Stimulated activated CD4-positive, alpha-beta T cell treated with anti-CD3 and anti-CD28 coated beads, TNF-alpha, amount 100 ng/mL, for 4 hours (primary cell): ENCODE measurements around the gene SPATA24.
"Not testable (repeated sequence)": the region's sequence is repeated elsewhere in the genome, so short reads cannot be mapped to it uniquely, and the experiment has no call there.

Experiments used
- DNase-seq, 3 experiments: peaks; one replicate each; pipeline ENCODE4 v3.0.0-alpha.2; 2020; ENCODE audit warnings: low read depth in 3 of 3

Gene SPATA24

DNA sequence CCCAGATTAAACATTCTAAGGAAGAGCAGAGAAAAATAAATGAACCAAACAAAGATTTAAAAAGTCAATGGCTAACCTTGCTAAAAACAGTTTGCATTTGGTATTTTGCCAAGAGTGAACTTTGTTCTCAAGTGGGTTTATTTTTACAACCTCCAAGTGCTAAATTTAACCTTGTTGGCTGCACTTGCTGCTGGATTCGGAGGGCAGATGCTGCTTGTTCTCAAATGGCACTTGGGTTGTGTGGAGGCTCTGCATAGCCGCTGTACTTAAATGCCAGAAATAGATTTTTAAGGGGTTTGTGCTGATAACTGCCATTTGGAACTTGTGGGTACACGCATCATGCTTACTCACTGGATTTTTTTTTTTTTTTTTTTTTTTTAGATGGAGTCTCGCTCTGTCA lies 13.3 kb upstream of the SPATA24 start:
- DNase-seq, result no peak

DNA sequence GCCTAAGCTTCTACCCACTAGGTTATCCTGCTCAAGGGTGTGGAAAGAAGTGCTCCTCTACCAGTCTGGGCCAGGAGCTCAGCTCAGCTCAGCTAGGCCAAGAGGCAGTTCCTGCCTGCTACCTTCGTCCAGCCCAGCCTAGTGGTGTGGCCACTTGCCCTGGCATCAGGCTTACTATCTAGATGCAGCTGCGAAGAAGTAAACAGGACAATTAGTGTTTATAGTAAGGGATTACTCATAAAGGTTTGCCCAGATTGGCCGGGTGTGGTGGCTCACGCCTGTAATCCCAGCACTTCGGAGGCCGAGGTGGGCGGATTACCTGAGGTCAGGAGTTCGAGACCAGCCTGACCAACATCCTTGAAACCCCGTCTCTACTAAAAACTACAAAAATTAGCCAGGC lies 12.8 kb upstream of the SPATA24 start:
- DNase-seq, result no peak

DNA sequence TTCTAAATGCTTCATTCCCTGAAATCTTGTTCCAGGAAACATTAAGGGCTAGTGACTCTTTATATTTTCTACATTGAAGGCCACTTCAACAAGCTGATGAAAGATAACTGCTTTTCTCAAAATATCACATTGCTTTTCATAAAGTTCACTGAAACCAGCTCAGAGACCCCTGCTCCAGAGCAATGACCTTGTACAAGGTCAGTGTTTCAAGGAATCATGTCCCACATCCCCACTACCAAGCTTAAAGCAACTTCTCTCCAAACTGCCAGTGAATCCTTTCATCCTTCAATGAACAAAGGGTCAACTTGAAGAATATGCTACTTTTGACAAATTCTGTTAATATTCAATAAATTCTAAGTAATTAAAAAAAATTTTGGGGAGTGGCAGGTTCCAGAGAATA lies 12.0 kb upstream of the SPATA24 start:
- DNase-seq, result no peak

DNA sequence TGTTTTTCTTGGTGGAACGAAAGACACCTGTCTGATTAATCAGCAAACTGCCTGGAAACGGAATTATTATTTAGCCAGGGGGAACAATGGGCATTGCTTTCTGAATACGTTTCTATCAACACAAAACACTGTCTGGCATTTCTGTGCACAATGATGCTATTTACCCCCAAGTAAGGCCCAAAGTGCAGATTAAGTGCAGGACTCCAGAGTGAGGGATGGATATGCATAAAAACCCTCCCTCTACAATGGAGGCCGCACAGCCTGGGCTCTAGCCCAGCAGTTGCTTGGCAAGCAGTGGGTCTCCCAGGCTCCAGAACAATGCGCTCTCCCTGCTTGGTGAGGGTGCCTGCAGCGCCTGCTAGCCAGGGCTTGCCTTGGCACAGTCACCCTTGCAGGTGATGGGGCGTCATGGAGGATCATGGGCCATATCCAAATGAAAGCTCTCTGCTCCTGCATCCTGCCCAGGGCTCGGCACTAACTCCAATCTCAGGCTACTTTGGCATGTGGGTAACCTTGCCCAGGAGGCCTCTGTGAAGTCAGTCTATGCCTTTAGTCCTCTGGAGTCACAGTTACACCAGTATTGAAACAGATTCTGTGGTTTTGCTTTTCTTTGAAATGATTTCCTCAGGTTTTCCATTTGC lies 11.5 kb upstream of the SPATA24 start:
- DNase-seq, result no peak

DNA sequence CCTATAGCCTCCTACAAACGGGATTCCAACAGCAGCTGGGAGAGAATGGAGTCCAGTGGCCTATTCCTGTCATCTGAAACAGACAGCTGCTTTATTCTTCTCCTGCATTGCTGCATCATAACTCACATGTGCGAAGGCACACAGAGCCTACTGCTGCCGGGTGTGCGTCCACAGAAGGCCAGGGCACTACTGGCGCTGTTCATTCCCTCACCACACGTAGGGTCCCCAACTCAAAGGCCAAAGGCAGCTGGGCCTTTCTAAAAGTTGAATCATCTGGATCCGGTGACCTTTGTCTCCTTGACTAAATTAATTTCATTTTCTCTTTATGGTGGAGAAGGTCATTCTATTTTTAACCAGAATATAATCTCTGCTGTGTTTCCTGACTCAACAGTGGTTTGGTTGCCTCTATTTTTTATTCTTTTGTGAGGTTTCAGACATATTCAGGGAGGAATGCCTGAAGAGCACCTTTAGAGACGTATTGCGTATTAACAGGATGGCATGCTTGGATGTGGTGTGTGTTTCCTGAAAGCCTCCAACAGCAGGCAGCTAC lies 10.8 kb upstream of the SPATA24 start:
- DNase-seq, result no peak

DNA sequence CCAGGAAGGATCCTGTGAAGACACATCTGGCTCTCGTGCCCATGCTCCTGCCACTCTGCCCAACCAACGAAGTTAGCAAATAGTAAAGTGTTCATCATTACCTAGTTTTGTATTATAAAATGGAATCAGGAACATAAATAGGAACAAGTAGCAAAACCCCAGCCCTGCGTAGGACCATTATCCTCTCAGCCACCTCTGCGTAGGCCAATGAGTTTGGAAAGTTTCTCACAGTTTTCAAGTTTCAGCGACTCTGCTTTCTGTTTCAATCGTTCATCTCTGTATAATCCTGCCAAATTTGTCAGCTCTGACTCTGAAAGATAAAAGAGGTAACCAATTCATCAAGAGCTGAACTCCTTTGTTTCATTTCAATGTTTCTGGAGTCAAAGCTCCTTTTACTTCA lies 10.1 kb upstream of the SPATA24 start:
- DNase-seq, result no peak

DNA sequence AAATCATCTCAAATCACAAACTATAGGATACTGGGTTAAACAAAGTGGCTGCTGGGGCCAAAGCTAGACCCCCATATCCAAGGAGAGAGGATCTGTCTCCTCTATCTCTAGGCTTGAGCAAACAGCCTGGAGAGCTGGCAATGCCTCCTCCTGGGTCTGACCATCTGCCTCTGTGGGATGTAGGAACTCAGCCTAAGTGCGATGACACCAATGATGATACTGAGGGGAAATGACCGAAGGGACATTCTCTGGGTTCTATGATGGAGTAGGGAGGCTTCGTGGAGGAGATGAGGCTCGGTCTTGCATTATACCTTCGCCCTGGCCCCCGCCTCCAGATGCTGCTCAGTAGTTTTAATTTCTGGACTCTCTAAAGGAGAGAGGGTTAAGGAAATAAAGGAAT lies 9.3 kb upstream of the SPATA24 start:
- DNase-seq, result no peak

DNA sequence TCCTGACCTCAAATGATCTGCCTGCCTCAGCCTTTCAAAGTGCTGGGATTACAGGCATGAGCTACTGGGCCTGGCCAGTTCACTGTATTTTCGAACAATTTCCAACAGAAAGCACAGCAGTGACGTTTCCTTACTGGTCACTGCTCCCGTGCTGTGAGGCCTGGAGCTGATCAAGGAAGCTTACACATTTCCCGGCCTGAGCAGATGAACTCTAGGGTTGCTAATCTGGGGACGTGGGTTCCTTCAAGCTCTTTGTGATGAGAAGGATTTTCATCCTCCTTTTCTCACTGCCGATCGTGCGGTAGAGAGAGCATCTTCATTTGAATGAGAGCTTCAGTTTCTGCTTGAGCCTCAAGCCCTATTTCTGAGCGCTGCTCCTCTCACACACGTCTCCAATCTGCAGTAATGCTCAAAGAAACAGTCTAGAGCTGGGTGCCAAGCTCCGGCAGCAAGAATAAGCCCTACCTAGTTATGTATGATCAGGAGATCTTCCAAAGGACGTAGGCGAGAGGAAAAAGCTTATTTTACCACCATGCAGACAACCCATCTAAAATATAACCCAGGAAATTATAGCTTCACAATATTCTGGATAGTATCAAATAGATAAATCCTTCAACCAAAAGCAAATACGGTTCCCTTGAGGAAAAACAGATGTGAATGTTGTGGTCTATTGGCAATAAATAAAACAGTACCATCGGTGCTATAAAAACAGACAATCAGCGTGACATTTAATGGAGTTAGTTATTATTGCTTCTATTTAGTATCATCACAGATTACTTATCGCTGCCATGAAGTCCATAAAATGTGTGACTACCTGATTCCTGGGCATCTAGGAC lies 7.3 kb upstream of the SPATA24 start:
- DNase-seq, result no peak

DNA sequence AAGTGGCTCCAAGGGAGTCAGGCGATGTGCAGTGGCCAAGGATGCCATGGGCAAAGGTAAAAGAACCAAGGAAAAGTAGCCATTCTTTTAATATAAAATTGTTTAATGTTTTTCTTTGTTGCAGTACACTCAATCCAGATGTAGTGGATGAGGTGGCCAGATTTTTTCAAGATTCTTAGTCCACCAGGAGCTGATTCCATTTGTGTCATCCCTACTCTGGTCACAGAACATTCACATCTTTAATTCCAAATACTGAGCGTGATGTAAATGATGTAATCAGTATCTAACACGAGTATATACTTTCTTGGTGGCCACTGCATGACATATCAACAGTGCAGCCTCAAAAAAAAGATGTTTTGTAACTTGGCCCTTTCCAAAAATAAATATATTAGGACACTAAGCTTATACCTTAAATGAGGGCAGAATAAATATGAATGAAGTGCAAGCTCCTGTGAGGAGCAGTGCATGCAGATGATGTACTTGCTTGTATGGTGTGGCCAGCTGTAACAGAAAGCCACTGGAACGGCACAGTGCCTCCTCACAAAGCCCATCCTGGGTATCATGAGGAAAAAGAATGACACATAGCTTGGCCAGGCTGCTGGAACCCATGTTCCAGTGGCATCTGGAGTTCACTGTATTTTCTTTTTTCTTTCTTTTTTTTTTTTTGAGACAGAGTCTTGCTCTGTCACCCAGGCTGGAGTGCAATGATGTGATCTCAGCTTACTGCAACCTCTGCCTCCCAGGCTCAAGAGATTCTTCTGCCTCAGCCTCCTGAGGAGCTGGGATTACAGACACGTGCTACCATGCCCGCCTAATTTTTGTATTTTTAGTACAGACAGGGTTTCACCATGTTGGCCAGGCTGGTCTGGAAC lies 6.5 kb upstream of the SPATA24 start:
- no peak for DNase-seq

DNA sequence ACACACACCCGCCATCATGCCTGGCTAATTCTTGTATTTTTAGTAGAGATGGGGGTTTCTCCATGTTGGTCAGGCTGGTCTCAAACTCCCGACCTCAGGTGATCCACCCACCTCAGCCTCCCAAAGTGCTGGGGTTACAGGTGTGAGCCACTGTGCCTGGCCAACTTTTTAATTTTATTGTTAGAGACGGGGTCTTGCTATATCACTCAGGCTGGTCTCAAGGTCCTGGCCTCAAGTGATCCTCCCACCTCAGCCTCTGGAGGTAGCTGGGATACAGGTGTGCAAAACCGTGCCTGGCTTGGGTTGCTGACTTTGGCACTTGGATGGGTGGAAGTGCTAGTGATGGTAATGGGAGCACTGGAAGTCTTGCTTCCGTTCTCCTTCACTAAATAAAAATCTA lies 5.2 kb upstream of the SPATA24 start:
- not testable (repeated sequence) for DNase-seq

DNA sequence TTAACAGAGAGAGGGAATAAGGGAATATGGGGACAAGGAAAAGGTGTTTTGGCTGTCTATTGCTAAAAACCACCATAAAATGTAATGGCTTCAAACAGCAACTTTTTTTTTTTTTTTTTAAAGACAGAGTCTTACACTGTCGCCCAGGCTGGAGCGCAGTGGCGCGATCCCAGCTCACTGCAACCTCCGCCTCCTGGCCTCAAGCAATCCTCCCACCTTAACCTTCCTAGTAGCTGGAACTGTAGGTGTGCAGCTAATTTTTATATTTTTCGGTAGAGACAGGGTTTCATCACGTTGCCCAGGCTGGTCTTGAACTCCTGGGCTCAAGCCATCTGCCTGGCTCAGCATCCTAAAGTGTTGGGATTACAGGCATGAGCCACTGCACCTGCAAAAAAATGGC lies 4.3 kb upstream of the SPATA24 start:
- DNase-seq, result no peak

DNA sequence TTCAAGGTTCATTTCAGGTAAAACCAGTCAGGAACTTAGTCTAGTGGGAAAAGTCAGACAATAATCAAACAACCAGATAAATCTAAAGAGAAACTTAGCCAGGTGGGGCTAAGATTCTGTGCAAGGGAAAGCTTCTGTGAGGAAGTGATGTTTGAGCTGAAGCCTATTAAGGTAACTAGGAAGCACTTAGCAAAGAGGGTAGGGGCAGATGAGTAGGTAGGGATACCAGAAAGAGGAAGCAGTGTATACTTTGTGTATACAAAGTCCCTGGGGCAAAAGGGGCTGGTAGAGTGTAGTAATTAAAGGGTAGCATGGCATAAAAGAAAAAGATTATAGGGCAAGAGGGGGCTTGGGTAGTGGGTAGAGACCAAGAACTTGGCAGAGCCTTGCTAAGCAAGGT lies 3.6 kb upstream of the SPATA24 start:
- DNase-seq, result no peak

DNA sequence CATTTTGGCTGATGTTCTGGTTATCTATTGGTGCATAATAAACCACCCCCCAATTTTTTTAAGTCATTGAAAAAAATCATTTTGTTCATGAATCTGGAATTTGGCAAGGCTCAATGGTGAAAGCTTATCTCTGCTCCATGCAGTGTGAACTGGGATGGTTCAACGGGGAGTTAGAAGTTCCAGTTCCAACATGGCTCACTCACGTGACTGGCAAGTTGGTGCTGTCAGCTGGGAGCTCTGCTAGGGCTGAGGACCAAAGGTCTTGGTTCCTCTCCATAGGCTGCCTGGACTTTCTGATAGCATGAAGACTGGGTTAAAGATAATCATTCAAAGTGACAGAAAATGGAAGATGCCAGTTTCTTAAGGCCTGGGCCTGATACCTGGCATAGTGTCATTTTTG lies 3.1 kb upstream of the SPATA24 start:
- DNase-seq, result no peak

DNA sequence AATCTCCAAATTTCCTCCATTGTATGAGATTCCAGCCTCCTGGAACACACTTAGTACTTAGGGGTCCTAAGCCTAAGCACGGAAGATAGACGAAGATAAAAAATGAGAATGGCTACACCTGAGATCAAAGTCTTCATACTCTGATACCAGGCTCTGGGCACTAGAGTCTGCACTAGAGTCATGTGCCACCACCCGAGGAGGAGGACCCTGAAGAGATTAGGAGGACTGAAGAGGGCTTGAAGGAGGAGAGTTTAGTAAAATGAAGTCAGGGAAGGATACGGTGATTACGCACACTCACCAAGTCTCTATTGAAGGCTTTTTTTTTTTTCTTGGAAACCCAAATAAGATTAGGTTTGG lies 573 bp upstream of the SPATA24 start:
- no peak for DNase-seq

DNA sequence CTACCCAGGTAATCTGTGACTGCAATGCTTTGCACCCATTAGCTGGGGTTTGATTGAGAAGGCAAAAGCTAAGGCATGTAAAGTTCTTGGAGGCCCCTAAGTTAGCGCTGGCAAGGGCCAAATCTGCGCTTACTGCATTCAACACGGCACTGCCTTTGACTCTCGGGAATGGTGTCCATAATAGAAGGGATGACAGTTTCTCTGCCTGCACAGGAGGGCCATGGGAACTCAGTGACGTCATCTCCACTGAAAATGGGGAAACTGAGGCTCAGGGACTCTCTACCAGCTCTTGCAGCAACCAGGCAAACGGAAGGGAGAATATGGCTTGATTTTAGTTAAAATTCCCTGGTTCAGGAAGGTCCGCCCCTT lies 487 bp downstream of the SPATA24 start:
- DNase-seq, result no peak

DNA sequence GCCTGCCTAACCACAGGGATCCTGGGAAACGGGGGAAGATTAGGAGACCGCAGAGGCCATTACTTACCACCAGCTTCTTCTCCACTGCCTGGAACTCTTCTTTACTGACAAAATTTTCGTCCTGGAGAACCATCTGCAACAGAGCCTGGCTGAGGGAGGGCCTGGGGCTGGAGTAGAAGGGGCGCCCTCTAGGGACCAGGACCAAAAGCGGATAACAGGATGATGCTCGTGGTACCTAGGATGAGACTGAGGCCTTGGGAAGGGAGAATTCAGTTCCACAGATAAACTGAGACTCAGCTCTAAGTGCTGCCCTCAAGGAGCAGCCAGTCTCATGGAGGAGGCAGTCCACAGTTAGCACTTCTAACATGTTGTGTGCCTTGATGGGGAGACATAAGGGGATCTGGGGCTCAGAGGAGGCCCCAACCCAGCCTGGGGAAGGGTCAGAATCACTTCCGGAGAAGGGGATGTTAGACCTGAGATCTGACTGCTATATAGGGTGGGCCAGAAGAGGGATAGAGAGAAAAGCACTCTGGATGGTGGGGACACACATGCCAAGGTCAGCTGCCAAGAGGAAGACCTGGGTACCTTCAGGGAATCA lies 1.2 kb downstream of the SPATA24 start:
- DNase-seq, result no peak

DNA sequence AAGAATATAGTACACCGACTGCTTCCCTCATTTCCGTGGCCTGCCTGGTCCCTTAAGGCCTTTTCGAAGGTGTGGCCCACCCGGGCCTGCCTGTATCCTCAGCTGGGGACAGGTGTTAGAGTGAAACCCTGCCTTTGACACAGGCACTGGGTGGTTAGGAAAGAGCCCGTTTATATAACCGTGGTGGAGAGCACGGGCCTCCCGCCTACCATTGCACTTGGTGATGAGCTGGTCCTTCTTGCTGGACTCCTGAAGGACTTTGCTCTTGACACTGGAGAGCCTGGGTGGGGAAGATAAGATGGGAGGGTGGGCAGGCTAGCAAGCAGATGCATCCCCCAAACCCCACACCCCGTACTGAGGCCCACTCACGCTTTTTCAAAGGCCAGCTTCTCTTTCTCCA lies 2.3 kb downstream of the SPATA24 start:
- DNase-seq, result no peak

DNA sequence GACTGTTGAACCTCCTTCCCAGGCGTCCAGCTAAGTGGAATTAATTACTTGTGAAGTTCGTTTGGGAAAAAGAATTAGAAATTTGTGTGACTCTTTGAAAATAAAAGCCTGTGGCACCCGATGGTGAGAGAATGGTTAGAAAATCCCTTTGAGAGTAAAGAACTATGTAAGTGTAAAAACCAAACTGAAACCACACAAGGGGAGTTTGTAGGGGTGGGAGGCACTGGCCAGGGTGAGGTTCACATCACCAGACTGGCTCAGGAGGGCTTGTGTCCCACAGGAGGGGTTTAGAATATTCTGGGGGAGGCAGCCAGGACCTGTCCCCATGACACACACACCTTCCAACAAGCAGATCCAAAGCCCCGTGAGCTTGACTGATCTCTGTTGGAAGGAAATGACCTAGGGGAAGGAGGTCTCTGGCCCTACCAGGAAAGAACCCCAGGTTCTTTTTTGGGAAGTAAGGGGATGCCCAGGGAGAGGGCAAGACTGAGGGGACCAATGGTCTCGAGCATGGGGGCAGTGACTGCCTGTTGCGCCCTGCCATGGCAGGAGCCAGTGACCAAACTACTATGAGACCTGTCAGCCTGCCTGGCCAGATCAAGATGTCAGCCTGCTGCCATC lies 4.3 kb downstream of the SPATA24 start:
- no peak for DNase-seq

DNA sequence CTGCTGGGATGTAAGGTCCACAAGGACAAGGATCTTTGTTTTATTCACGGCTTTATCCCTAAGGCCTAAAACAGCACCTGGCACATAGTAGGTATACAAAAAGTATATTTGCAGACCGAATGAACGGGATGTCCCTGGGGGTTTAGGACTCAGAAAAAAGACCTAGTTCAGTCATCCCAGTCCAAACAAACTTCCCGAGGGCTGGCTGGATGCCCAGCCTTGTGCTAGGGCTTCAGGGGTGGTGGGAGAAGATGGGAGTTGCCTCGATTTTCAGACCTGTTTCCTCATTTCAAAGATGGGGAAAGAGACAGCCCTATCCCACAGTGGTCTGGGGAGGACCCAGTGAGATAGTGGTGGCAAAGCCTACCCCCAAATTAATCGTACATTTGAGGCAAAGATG lies 6.0 kb downstream of the SPATA24 start:
- DNase-seq, result no peak

DNA sequence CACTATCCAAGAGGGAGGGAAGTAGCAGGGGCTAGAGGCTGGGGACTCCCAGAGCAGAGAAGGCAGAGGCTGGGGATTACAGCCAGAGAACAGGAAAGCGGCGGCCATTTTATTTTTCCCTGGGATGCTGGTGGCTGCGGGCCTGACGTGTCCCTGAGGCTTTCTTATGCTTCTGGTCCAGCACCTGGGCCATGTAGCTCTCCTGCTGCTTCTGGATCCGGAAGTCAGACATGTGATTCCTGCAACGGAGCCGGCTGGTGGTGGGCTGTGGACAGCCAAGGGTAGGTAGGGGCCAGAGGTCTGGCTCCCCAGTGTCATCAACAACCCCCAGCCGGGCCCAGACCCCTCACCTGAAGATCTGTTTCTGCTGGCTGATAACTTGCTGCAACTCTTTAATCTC lies 7.2 kb downstream of the SPATA24 start:
- no peak for DNase-seq

DNA sequence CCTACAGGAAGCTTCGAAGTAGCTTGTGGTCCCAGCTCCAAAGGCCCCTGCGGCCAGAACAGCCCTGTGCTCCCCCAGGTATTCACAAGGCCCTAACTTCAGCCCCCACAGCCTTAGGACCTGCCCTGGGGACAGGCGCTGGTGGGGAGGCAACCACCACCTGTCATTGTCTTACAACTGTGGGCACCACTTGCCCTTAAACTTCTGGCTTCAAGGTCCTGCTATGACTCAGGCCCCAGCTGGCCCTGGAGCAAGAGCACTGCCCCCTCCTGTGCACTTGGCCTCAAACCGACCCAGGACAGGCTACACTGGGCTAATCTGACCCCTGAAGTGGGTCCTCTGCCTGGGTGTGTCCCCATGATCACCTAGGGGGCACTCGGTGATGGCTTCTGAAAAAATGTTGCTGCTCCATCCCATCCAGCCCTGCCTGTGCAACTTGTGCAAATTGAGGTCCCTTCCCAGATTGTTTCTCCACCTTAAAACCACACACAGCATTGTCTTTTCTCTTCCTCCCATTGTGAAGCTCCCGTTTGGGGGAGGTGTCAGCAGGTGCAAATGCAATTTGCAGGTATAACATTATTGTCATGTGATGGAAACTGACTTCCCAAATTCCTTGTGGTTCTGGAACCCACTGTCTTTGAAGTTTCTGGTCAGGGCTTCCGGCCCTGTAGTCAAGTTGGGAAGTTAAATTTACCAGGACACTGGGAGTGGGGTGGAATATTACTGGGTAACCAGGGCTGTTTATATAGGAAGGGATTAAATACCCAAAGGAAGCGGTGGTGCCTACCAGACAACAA lies 7.8 kb downstream of the SPATA24 start:
- no peak for DNase-seq
